ENCODE results near the gene SOX2.

DNA sequence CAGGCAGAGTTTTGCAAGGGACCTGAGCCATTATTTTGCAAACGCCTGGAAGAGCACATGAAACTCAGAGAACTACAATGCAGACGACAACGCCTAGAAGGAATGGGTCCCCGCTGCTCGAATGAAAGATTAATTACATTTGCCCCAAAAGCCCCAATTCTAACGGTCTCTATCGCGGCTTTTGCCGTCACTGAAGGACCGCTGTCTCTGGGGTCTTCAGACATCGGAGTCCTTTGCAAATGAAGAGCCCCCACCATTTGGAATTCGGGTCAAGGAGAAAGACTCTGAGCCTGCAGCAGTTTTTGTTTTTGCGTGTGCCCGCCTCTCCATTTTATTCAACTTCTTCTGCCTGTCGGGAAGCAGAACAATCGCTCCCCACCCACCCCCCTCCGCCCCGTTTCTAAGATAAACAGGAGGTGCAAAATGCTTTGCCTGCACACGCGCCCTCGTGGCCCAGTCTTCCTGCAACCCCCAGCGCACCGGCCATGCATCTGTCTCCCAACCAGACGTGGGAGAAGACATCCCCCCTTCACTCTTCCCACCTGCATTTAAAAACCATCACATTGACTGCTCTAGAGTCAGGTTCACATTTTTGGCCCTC lies 13.5 kb downstream of the SOX2 start:
- no peak for TF ChIP-seq YY1 (IDR thresholded peaks at IDR 0.05; ENCODE audit: insufficient read depth, insufficient read length)
- TF ChIP-seq ZNF274 (IDR thresholded peaks at IDR 0.05; ENCODE audit: low read depth, low read length): no peak
